GF-D8 (cell line): ENCODE measurements around the gene ULK4.
A peak's percentile ranks its signal among the peaks of the same experiment; 100 is the strongest.
"Not testable (repeated sequence)": the region's sequence is repeated elsewhere in the genome, so short reads cannot be mapped to it uniquely, and the experiment has no call there.

ENCODE experiments used
- DNase-seq: peaks from one replicate; lab custom pipeline; 2025; lab: John Stamatoyannopoulos, UW

The ULK4 gene

DNA sequence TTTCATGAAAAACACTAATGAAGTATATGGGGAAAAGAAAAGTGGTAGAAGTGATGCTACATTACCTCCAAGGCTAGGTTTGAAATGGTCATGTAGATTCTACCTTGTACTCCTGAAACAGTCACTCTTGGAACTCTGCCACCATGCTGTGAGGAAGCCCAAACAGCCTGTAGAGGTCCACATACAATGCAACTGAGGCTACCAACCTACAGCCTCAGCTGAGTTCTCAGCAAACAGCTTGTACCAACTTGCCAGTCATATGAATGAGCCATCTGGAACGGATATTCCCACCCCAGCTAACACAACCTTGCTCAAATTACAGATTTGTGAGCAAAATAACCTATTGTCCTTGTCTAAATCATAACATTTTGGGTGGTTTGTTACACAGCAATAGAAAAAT, 193.5 kb downstream of the ULK4 start:
- DNase-seq, result no peak

DNA sequence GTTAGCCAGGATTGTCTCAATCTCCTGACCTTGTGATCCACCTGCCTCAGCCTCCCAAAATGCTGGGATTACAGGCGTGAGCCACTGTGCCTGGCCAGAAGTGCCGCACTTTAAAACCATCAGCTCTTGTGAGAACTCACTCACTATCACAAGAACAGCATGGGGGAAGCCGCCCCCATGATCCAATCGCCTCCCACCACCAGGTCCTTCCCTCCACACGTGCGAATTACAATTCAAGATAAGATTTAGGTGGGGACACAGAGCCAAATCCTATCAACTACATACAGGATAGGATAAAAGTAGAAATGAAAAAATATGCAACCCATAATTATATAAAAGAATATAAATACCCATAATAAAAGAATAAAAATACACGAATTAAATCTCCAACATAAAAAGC, 199.0 kb downstream of the ULK4 start:
- not testable (repeated sequence) for DNase-seq

DNA sequence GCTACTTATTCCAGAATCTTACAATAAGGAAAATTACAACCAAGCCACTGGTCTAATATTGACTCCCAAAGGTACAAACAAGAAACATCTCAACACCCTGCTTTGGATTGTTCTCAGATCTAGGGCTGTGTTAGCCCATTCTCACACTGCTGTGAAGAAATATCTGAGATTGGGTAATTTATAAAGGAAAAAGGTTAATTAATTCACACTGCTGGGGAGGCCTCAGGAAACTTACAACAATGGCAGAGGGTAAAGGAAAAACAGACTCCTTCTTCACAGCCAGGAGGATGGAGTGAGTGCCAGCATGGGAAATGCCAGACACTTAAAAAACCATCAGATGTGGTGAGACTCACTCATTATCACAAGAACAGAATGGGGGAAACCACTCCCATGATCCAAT, 208.3 kb downstream of the ULK4 start:
- no peak for DNase-seq

DNA sequence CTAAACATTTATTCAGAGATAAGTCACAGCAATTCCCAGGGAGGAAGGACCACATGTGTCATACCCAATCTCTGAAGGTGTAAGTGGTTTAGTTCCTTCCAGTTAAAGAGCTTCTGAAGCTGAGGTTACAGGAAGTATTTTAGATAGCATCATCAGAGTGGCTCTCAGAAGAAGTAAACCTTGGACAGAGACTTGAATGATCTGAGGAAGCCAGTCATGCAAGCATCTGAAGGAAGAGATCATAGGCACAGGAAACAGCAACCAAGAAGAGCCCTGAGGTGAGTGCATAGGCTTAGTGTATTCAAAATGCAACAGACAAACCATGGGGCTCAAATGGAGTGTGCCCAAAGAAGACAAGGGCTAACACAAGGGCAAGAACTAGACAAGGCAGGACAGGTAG, 210.3 kb downstream of the ULK4 start:
- no peak for DNase-seq

DNA sequence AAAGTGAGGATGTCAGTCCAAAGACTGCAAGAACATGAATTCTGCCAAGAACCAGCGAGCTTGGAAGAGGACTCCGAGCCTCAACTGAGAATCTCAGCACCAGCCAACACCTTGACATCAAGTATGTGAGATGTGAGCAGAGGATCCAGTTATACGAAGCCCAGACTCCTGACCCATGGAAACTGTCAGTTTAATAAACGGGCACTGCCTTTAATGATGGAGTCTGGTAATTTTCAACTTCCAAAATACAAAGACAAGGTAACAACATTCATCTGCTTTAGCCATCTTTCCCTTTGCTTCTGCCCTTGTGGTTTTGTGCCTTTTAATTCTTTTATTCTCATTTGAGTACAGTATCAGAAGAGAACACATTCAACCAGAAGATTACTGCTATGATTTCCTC, 211.9 kb downstream of the ULK4 start:
- DNase-seq, result no peak

DNA sequence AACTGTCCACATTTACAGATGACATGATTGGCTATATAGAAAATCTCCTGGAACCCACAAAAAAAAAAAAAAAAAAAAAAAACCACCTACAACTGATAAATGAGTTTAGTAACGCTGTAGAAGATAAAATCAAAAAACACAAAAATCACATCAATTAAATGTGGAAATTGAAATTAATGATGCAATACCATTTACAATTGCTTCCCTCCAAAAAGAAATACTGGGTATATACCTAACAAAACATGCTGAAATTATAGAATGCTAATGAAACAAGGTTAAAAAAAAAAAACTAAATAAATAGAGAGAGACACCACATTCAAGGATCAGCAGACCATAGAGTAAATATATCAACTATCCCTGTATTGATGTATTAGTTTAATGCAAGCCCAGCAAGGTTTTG, 215.7 kb downstream of the ULK4 start:
- no peak for DNase-seq

DNA sequence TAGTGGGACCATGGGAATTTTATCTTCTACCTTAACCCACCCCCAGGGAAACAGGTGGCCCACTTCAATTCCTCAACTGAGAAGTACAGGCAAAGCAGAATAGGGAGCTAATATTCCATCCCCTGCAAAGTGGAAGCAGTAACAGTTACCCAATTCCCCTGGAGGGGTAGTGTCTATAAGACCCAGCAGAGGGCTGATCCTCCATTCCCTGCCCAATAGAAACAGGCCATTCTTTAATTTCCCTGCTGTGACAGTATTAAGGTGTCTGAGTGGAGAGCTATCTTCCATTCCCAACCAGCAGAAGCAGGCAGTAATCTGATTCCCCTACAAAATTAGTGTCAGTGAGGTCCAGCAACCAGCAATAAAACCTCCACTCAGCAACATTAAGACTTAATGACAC, 219.8 kb downstream of the ULK4 start:
- no peak for DNase-seq

DNA sequence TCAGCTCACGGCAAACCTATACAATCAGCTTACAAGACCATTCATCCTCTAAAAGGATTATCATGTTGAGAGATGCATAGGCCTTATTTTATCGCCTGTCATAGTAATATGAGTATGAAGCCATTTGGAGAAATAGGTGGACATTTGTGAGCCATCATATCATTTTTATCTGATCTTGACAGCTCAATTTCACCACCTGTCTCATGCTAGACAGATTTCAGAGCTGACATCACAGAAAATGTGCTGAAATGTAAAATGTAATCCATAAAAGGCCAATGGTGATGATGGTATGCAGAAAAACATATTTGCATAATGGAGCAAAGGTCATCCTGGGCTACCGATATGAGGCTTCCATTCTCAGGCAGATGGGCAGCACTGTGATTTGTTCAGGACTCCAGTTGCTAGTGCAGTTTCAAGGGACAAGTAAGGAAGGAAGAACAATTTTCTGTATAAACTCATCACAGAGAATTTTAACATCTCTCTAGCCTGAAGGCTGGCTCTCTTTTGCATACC, 221.5 kb downstream of the ULK4 start:
- DNase-seq, result no peak

DNA sequence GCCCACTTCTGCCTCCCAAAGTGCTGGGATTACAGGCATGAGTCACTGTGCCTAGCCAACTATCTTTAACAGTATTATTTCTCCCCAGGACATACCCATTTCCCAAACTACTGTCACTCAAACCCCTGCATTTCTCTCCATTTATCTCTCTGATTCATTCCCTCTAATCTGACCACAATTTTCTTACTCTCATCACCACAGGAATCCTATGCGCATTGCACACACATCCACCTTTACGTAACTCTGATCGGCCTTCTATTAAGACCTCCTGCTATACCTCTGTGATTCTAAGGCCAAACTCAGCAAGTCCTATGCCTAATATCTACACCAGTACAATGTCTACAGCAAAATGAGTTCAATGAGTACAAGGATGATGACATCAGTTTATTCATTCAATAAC, 235.0 kb downstream of the ULK4 start:
- no peak for DNase-seq

DNA sequence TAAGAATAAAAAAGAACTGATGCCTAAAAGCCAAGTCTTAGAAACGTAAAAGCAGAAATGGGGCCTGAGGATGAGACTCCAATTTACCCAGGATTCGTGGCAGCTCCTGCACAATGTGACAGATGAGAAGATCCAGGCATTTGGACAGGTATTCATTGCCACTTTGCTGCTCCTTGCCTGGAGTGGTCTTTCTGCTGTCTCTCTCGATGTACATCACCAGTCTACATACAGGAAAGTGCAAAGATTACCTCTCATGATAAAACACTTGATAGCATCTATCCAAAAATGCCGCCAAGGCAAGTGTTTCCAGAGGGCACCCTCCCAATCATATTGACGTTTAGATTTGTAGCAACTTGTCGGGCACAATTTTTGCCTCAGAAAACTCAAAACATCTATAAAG, 244.3 kb downstream of the ULK4 start:
- no peak for DNase-seq

DNA sequence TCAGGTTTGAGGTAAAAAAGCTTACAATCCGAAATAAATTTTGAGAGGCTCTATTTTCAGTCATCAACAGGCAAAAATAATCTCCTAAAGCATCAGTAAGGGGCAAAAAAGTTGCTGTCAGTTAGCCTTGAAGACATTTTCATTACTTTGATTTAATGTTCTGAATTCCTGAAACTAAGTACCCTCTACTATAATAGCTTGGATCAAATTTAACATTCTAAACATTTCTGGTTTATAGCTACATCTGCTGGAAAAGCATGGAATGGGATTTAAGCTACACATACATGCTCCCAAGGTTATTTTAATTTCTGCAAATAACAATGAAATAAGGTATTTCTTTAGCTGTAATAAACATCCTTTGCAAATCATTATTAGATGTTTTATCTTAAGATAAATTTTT, 245.4 kb downstream of the ULK4 start:
- no peak for DNase-seq

DNA sequence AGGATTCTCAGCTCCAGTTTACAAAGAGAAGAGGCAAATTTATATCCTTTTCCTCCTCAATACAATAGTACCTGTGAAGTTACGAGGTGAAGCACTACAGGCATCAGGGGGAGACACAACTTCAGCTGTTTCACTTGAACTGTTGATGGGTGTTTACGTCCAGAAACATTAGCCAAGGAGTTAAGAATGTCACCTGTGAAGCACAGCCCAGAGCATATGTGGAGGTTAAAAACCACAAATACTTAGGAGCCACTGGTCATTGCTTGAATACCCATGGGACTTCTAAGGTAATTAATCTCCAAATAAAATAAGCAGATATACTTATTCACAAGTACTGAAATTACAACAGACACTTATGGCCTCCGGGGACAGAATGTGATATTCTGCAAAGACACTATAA, 246.5 kb downstream of the ULK4 start:
- no peak for DNase-seq

DNA sequence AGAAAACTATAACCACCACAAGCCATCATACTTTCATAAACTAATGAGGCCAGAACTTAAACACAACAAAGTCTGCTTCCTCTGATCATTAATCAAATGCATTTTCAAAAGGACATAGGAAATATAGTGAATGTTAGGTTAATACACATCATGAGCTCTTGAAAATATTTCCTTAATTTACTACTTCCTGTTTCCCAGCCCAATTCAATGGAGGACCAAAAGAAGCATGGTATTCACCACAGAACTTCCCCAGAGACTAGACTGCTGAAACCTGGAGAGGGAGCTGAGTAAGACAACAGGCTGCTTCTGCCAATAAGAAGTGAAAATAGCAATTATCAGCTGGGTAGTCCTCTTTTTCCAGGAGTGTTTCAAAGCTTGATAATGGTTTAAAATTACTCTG, 250.3 kb downstream of the ULK4 start:
- peak; percentile 4 for DNase-seq

DNA sequence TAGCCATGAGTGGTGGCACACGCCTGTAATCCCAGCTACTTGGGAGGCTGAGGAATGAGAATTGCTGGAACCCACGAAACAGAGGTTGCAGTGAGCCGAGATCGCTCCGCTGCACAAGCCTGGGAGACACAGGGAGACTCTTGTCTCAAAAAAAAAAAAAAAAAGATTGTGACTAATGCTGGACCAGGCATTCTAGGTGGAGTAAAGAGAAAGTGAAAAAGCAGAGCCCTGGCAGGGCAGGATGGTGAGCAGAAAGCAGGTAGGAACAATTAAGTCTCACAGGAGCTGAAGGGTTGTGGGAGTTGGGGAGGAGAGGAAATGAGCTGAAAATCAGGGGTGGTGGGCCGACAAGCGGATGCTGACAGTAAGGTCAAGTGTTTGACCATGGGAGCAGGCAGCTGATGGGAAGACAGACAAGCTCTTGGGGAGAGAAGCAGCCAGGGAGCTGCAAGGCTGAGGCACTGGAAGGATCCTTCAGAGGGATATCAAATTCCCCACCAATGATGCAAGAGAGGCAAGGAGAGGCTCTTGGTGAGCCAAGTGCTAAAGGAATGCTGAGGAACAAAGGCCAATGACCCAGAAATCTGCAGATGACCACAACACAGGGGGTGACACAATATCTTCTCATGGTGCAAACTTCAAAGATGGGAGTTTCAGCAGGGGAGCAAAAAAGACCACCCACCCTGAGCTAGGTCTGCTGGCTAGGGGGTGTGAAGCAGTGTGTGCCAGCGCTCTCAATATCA, 251.1 kb downstream of the ULK4 start:
- no peak for DNase-seq

DNA sequence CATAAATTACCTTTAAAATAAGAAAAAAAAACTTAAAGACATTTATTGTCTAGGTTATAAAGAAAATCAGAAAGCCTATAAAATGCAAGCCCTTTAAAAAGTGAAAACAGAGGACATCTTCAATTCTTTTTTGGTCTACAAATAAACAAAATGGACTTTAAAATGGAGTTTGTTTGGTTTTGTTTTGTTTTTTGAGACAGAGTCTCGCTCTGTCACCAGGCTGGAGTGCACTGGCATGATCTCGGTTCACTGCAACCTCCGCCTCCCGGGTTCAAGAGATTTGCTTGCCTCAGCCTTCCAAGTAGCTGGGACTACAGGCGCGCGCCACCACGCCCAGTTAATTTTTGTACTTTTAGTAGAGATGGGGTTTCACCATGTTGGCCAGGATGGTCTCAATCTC, 252.7 kb downstream of the ULK4 start:
- DNase-seq, result not testable (repeated sequence)

DNA sequence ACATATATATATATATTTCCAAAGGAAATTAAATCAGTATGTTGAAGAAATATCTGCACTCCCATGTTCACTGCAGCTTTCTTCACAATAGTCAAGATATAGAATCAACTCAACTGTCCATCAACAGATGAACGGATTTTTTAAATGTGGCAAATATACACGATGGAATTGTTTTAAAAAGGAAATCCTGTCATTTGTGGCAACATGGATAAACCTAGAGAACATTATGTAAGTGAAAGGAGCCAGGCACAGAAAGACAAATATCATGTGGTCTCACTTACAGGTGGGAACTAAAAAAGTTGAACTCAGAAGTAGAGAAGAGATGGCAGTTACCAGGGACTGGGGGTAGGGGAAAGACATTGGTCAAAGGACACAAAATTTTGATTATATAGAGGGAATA, 253.7 kb downstream of the ULK4 start:
- DNase-seq, result no peak

DNA sequence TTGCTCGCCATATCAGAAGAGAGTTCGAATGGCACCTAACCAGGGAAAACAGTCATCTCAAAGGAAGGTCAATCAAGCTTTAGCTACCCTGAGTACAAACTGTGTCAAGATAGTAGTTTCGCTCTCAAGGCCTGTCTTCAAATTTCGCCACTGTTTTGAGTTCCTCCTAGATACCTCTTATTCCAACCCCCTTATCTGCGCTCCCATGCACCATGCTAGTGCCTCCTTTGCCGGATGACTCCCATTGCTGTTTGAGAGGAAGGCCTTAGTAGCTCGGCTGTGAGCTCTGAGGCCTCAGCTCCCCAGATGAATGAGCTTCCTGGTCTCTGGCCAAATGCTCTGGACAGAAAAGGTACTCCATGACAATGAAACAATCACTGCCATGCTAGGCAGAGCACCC, 256.0 kb downstream of the ULK4 start:
- DNase-seq, result no peak

DNA sequence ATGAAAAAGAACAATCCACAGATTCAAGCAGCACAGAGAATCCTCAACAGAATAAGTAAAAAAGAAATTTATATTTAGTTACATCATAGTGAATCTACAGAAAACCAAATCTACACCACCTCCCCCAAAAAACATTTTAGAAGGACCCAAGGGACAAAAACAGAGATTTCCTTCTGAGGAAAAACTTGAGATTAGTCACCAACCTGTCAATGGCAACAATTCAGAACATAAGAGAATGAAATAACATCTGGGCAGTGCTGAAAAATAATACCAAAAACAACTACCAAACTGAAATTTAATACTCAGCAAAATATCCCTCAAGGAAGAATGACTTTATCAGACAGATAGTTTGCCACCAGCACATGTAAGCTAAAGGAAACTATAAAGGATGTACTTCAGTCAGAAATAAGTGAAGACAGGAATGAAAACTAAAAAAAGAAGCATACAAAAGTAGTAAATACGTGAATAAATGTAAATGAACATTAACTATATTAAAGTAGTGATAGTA, 260.7 kb downstream of the ULK4 start:
- no peak for DNase-seq

DNA sequence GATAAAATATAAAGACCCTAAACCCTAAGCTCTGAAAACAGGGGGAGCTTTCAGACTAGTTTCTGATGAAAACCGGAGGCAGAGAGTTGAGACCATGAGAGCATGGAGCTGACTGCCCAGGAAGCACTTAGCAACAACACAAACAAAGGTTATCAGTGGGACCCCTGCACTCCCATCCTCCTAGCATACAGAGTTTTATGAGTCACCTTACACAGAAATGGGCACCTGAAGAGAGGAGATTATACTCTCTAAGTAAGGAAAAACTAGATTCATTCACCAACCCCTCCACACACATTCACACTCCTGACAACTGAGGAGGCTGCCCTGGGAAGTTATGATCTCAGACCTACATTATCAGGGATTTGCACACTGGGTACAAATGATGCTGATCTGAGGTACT, 261.7 kb downstream of the ULK4 start:
- no peak for DNase-seq

DNA sequence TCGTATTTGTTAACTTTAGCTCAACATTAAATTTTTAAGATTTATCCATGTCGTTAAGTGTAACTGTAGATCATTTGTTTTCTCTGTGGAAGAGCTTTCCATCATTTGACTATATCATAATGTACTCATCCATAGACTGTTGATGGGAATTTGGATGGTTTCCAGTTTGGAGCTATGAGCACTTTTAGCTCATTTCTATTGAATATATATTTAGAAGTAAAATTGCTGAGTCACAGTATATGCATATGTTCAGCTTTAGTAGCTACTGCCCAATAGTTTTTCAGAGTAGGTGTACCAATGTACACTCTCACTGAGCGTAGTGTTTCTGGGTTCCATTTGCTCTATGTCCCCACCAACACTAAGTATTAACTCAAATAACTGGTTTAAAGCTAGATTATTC, 263.0 kb downstream of the ULK4 start:
- no peak for DNase-seq

DNA sequence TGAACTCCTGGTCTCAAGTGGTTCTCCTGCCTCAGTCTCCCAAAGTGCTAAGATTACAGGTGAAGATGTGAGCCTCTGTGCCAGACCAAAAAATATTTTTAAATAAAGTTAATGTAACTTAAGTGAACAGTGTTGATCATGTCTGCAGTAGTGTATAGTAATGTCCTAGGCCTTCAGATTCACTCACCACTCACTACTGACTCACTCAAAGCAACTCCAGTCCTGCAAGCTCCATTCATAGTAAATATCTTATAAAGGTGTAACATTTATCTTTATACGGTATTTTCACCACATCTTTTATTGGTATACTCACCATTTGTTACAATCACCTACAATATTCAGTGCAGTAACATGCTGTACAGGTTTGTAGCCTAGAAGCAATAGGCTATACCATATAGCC, 264.2 kb downstream of the ULK4 start:
- no peak for DNase-seq

DNA sequence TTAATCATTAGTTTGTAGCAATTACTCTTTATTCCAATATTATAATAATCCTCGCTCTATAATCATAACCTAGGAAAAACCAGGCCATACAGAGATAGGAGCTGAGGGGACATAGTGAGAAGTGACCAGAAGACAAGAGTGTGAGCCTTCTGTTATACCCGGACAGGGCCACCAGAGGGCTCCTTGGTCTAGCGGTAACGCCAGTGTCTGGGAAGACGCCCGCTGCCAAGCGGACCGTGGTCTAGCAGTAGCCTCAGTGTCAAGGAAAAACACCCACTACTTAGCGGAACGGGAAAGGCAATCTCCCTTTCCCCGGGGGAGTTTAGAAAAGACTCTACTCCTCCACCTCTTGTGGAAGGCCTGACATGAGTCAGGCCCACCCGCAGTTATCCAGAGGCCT, 266.1 kb downstream of the ULK4 start:
- not testable (repeated sequence) for DNase-seq

DNA sequence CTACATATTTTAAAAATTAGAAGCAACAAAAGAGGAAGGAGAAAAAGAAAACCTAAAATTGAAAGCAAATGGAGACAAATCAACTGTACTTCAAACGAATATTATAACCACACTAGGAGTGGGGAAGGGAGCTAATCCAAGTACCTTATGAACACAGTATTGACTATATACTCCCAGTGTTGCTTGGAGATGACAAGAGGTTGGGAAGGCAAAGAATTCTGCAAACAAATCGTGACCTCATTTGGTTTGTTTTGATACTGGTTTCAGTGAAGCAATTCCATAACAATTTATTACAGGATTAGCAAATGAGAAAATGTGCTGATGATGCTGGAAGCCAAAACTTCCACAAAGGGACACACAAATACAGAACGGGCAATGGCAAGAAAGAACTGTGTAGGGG, 268.1 kb downstream of the ULK4 start:
- DNase-seq, result no peak
